PC-9 (cell line): ENCODE results near the gene IL17REL.

ENCODE experiments used
- CTCF ChIP-seq: fragments of 200-600 bp; sonication (generic); conservative IDR thresholded peaks from 2 replicates; pipeline ENCODE4 v1.6.1; 2017; ENCODE audit warnings: mixed run types, antibody characterized with exemption, mild to moderate bottlenecking, moderate library complexity
- EZH2 ChIP-seq: fragments of 200-600 bp; sonication (generic); IDR thresholded peaks from 2 replicates; pipeline ENCODE4 v1.8.0; 2017; ENCODE audit warnings: antibody characterized with exemption, low read depth

DNA sequence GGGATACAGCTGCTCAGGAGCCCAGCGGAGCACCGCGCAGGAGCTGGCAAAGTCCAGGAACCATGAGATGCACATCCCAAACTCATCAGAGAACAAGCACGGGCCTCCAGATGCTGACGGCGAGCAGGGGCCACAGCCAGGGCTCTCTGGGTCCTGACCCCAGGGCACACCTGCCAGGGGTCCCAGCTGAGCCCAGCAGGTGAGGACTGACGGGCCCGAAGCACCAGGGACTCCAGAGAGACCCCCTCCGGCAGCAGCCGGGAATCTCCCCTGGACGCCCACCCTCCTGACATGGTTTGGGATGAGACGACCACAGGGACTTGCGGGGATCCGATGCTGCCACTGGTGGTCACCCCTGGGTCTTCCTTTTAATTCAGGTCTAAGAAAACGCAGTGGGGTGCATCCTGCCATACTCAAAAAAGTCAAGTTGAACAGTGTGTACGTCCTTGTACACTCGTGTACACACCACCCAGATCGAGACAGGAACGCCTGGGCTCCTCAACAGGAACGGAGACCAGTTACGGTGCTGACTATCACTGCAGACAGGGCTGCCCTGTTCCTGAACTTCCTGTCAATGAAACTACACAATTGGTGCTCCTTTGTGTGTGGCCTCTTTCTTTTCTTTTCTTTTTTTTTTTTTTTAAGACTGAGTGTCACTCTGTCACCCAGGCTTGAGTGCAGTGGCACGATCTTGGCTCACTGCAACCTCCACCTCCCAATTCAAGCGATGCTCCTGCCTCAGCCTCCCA, 23.6 kb upstream of the IL17REL start:
- TF ChIP-seq CTCF (no peak), EZH2 (no peak)
